Right cardiac atrium (tissue), 5 donors: Measurements from ENCODE around the gene FAAP20. TPM values are rescaled to one million over a fixed set of nuclear protein-coding genes. Genes with fewer than 3 reads are reported as not detected.
A peak's percentile ranks its signal among the peaks of the same experiment; 100 is the strongest.

Experiments
- ATAC-seq, 2 donors: fragments of 200-7000 bp; cut with Tn5 transposase; one replicate each; pipeline versions ENCODE4 v1.8.0 to v1.9.1; 2020; ENCODE audit warnings: moderate library complexity in 2 of 2, mild to moderate bottlenecking in 1 of 2
- DNase-seq, 3 donors: peaks; one replicate each; pipeline ENCODE4 v3.0.0-alpha.2; 2020
- H3K27ac ChIP-seq: one replicate; pipeline ENCODE4 v1.5.1; 2013; ENCODE audit warnings: mild to moderate bottlenecking, low read length, control low read depth, moderate library complexity
- H3K27me3 ChIP-seq: one replicate; pipeline ENCODE4 v1.6.1; 2013; ENCODE audit not compliant: control insufficient read depth, insufficient read depth
- H3K4me1 ChIP-seq: one replicate; pipeline ENCODE4 v1.6.1; 2013; ENCODE audit warnings: low read length; ENCODE audit not compliant: control insufficient read depth, insufficient read depth
- H3K4me3 ChIP-seq: one replicate; pipeline ENCODE4 v1.5.1; 2013; ENCODE audit warnings: low read length, control low read depth
- H3K9me3 ChIP-seq: one replicate; pipeline ENCODE4 v1.6.1; 2013; ENCODE audit warnings: low read length; ENCODE audit not compliant: control insufficient read depth
- WGBS: extraction: QIAGEN DNeasy Blood & Tissue Kit; methylation state at CpG from one replicate; pipeline ENCODE4 v1.1.7; 2013; 5-methylcytosine and 5-hydroxymethylcytosine counted together
- intact Hi-C, 4 donors: fragments of 100-400 bp; cut with DNase I; formaldehyde crosslinking; loops; one replicate each; pipeline versions ENCODE4 v1.11.0 to v1.14.0; 2022 to 2023
- polyA plus RNA-seq: library from polyadenylated mRNA; stranded (reverse); fragments of 200-250 nt; gene quantifications from one replicate; pipeline ENCODE4 v1.2.3, GENCODE V29; 2013
- total RNA-seq, 4 donors: library from RNA; stranded (reverse); fragmentation: NEBNext Ultra II Directional; extraction: Animal tissue kit (Norgen Biotek cat#: 25700); gene quantifications; one replicate each; pipeline ENCODE4 v1.2.1, GENCODE V29; 2021
- donor health status: healthy with polysubstance abuse.
- donor health status: DM: no; HTN: yes; CAD: no.
- donor health status: DM: no; HTN: no; CAD: no.
- donor health status: DM: no; HTN: yes; CAD: no; lungs with severe emphysema.
- donor health status: DM: yes; HTN: yes; CAD: no.

FAAP20 gene
- total and polyA plus RNA-seq, 5 donors = 35.5 to 56.3 (median 38.2) TPM

DNA sequence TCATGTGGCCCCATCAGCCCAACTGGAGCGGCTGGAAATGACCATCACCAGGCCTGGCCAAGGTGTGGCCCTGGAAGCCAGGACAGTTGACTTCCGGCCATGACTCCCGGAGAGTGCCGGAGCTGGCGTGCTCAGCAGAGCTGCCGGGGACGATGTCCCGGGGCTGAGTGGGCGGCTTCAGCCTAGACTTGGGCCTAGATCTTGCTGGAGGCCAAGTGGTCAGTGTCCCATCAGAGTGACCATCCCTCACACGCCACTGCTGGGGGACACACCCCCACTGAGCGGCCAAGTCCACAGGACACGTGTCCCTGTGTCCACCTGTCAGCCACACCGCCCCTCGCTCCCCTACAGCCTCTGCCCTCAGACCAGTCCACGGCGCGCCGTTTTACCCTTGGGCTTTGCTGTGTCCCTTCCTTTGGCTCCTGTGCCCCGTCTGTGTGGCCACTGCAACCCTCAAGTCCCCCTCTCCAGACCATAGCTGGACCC, 4.0 kb downstream of the FAAP20 start:
- intact Hi-C loops = loop anchor here in 1 of 4 donors (10.0 kb wide), 1 partner anchor 124 kb away; no protein-coding TSS in a partner anchor

DNA sequence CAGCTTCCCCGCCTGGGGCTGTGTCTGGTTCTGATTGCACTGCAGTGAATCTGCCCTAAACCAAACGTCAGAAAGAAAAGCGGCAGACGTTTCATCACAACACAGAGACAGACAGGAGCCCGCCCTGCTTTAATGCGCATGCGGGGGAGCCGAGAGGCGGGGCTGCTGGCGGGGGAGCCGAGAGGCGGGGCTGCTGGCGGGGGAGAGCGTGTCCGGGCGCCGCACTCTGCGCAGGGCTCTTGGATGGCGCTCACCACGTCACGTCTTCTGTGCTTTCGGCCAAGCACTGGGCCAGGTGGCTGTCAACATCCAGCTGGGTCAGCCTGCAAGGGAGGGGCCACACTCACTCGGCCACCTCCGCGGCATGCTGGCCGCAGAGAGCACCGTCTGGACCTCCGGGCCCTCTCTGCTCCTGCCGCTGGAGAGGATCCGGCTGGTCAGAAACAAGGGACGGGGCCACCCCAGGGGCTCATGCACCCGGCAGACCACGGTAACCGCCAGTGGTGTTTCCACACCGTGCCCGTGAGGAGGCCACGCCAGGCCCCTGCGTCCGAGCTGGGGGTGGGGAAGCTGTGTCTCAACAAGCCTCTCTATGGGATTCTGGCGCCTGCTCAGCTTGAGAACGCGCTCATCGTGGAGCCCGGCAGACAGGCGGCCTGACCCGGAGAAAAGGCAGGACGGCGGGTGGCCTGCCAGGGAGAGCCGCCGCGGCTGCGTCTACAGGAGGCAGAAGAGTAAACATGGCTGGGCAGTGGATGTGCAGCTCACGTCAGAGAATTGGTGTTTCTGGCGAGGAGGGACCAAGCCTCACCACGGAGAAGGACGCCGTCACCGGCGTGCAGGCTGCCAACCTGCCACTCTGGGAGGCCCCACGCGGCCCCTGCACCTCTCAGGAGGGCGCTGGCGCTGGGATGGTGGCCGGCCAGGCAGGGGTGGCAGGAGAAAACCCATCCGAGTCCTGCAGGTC, 4.8 kb downstream of the FAAP20 start:
- peaks cover 3% of the 10 kb centered on the region for H3K4me1 ChIP-seq
- 11% methylated on average over 65 of the region's 65 CpGs for WGBS
- H3K27ac ChIP-seq = peak overlapping the region; percentile 78
- DNase-seq (peak; percentile 91 to 98 (median 98)), ATAC-seq (peak; percentile 84 to 92)
- intact Hi-C loops = loop anchor here in 1 of 4 donors (10.0 kb wide), 1 partner anchor 125 kb away; no protein-coding TSS in a partner anchor
- no peaks in the 10 kb centered on the region for H3K27me3 ChIP-seq
- no peaks in the 10 kb centered on the region for H3K9me3 ChIP-seq
- peak overlapping the region; percentile 33 for H3K4me3 ChIP-seq

More for the DNA sequence above, 4.0 kb downstream of the FAAP20 start:
- DNase-seq = peak in 2 of 3 donors; percentile 75 to 76
- Histone ChIP-seq H3K9me3 (no peaks in the 10 kb centered on the region), H3K27me3 (no peaks in the 10 kb centered on the region), H3K27ac (peak overlapping the region; percentile 78), H3K4me3 (peak overlapping the region; percentile 33), H3K4me1 (peaks cover 3% of the 10 kb centered on the region)
- WGBS = 61% methylated on average over 19 of the region's 19 CpGs
- ATAC-seq = no peak

DNA sequence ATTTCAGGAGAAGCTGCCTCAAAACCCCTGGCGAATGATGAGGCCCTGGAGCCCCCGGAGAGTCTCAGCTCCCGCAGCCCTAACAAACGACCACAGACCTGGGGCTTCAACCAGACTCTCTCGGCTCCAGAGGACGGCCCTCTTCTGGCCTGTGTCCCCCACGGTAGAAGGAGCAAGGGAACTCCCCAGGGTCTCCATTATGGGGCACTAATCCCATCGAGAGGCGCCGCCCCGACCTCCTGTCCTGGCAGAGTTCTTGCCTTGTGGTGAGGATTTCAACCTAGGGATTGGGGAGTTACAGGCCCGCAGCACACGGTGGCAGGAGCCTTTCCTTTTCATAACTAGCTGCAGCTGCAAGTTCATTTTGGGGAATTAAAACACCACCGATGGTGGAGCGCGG, 6.2 kb downstream of the FAAP20 start:
- 90% methylated on average over 16 of the region's 16 CpGs for WGBS
- no peak overlapping the region for H3K27ac ChIP-seq
- intact Hi-C loops = no loop called here
- peaks cover 3% of the 10 kb centered on the region for H3K4me1 ChIP-seq
- no peaks in the 10 kb centered on the region for H3K9me3 ChIP-seq
- H3K27me3 ChIP-seq = no peaks in the 10 kb centered on the region
- no peak for ATAC-seq
- no peak overlapping the region for H3K4me3 ChIP-seq
- no peak for DNase-seq

DNA sequence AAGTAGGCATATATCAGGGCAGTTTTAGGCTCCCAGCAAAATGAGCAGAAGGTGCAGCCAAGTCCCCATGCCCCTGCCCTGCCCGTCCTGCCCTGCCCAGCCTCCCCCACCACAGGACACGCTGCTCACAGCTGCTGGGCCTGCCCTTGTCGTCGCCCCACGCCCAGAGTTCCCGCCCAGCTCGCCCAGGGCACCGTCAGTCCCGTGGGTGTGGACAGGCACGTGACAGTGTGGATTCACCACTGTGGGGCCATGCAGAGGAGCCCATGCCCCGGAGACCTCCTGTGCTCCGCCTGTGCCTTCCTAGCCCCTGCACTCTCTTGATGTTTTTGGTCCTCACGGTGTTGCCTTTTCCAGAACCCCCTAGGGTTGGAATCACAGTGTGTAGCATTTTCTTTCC, 7.0 kb downstream of the FAAP20 start:
- H3K27ac ChIP-seq = no peak overlapping the region
- H3K9me3 ChIP-seq = no peaks in the 10 kb centered on the region
- 81% methylated on average over 13 of the region's 13 CpGs for WGBS
- ATAC-seq (no peak), DNase-seq (peak in 1 of 3 donors; percentile 65)
- peaks cover 3% of the 10 kb centered on the region for H3K4me1 ChIP-seq
- no peaks in the 10 kb centered on the region for H3K27me3 ChIP-seq
- intact Hi-C loops = no loop called here
- no peak overlapping the region for H3K4me3 ChIP-seq

DNA sequence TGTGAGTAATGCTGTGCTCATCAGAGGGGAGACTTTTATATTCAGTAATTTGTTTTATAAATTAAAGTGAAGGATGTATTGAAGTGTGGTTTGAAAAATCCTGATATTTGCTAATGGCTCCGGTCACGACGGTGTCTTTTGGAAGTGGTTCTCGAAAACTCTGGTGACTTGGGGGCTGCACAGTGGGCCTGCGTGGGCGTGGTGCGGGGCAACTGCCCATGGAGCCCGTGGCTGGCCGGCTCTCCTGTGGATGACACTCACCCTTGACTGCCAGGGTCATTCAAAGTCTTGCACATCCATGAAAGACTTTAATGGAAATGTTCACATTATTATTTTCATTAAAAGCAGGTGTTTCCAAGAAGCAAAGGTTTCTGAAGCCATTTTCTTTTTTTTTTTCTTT, 7.7 kb downstream of the FAAP20 start:
- ATAC-seq (no peak), DNase-seq (no peak)
- H3K9me3 ChIP-seq = no peaks in the 10 kb centered on the region
- peaks cover 3% of the 10 kb centered on the region for H3K4me1 ChIP-seq
- no peak overlapping the region for H3K4me3 ChIP-seq
- intact Hi-C loops = no loop called here
- WGBS = 87% methylated on average over 9 of the region's 9 CpGs
- H3K27me3 ChIP-seq = no peaks in the 10 kb centered on the region
- H3K27ac ChIP-seq = no peak overlapping the region

DNA sequence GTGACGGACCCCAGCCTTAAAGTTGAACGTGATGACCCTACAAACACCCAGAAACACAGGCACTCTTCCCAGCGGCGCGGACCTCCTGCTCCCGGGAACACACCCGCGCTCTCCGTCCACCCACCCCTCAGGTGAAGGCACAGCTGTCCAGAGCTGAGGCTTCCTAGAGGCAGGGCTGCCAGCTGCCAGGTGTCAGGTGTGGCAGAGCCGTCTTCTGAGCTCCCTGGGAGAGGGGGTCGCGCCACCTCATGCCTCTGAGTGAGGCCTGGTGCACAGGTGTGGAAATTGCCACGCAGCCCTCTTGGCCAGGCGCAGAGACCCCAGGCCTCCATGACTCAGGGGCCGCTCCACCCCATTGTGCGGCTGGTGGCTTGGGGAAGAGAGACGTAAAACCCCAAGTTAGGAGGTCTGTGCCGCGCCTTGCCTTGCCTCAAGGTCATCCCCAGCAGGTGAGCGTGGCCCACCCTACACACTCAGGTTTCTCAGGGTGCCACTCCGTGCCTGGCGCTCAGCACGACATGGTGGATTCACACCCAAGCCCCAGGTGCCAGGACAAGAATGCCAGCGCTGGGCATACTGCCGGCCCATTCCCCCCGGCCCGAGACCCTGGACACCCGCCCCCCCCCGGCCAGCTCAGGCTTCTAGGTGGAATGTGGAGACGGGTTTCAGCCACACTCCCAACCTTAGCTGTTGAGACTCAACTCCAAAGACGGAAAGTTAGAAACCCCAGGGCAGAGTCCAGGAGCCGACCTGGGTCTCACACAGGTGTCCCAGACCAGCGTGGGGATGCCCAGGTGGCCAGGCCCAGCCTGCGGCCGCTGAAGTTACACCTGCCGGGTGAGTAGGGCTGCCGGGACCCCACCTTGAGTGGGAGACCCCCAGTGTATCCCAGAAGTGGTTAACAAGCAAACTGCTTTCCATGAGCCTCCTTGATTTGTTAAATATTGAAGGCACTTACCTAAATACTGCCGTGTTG, 8.4 kb downstream of the FAAP20 start:
- no peak for ATAC-seq

DNA sequence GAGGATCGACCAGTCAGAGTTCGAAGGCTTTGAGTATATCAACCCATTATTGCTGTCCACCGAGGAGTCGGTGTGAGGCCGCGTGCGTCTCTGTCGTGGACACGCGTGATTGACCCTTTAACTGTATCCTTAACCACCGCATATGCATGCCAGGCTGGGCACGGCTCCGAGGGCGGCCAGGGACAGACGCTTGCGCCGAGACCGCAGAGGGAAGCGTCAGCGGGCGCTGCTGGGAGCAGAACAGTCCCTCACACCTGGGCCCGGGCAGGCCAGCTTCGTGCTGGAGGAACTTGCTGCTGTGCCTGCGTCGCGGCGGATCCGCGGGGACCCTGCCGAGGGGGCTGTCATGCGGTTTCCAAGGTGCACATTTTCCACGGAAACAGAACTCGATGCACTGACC, 9.6 kb downstream of the FAAP20 start:
- Histone ChIP-seq H3K27me3 (no peaks in the 10 kb centered on the region), H3K27ac (no peak overlapping the region), H3K4me1 (no peaks in the 10 kb centered on the region), H3K9me3 (no peaks in the 10 kb centered on the region), H3K4me3 (no peak overlapping the region)
- intact Hi-C loops = no loop called here
- WGBS = 95% methylated on average over 33 of the region's 33 CpGs
- ATAC-seq (no peak), DNase-seq (no peak)

More for the DNA sequence above, 8.4 kb downstream of the FAAP20 start:
- WGBS = 92% methylated on average over 38 of the region's 38 CpGs
- Histone ChIP-seq H3K4me3 (no peak overlapping the region), H3K27me3 (no peaks in the 10 kb centered on the region), H3K9me3 (no peaks in the 10 kb centered on the region), H3K4me1 (peaks cover 3% of the 10 kb centered on the region), H3K27ac (no peak overlapping the region)
- intact Hi-C loops = no loop called here
- DNase-seq = no peak

DNA sequence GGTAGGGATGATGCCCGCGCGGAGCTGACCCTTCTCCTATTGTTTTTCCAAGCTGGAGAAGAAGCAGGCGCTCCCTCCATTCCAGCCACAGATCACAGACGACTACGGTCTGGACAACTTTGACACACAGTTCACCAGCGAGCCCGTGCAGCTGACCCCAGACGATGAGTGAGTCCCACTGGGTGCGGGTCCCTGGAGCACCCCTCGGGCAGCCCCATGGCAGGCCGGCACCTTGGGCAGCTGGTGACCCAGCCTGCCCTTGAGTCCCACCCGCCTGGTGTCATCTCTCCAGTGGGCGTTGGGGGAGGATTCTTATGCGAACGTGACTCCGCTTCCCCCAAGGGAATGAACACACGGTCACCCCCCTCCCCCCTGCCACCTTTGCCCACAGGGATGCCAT, 10.0 kb downstream of the FAAP20 start:
- H3K27ac ChIP-seq = no peak overlapping the region
- WGBS = 90% methylated on average over 18 of the region's 18 CpGs
- no peaks in the 10 kb centered on the region for H3K4me1 ChIP-seq
- intact Hi-C loops = no loop called here
- H3K4me3 ChIP-seq = no peak overlapping the region
- DNase-seq = no peak
- no peaks in the 10 kb centered on the region for H3K9me3 ChIP-seq
- H3K27me3 ChIP-seq = no peaks in the 10 kb centered on the region
- ATAC-seq = no peak

DNA sequence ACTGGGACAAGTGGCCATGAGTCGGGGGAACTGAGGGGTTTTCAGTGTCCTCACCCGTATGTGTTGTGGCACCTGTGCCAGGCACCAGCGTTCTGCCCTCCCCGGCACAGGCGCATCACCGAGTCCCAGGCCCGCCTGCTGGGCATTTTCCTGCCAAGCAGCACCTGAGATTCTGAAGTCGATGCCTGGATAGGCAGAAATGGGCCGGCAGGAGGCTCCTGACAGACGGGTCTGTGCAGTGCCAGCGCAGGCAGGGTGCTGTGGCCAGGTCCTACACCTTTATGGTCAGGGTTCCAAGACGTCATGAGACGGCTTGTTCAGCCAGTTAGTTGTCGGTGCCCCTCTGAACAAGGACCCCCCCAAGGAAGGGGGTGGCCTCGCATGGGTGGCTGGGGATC, 10.6 kb downstream of the FAAP20 start:
- intact Hi-C loops = no loop called here
- Histone ChIP-seq H3K27ac (no peak overlapping the region), H3K4me3 (no peak overlapping the region), H3K4me1 (no peaks in the 10 kb centered on the region), H3K27me3 (no peaks in the 10 kb centered on the region), H3K9me3 (no peaks in the 10 kb centered on the region)
- ATAC-seq (no peak), DNase-seq (no peak)
- WGBS = 94% methylated on average over 15 of the region's 15 CpGs

DNA sequence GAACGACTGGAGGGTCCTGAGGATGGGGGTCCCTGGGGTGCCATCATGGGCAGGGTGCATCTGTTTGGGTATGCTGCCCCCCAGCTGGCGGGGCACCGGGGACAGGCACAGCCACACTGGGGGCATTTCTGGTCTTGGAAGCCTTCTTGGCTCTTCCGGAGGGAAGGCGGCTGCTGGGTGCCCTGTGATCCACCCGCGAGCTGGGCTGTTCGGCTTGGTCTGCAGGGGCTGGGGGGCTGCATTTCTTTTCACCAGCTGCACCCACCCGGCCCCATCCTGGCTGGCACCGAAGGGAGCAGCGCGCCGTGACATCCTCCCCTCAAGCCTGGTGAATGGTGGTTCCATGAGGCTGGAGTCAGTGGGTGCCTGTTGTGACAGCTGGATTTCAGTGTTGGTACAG, 12.2 kb downstream of the FAAP20 start:
- intact Hi-C loops = no loop called here
- DNase-seq (peak in 1 of 3 donors; percentile 26), ATAC-seq (no peak)
- H3K4me1 ChIP-seq = no peaks in the 10 kb centered on the region
- no peaks in the 10 kb centered on the region for H3K9me3 ChIP-seq
- H3K4me3 ChIP-seq = no peak overlapping the region
- no peaks in the 10 kb centered on the region for H3K27me3 ChIP-seq
- H3K27ac ChIP-seq = no peak overlapping the region
- 95% methylated on average over 13 of the region's 13 CpGs for WGBS
